Measurements from ENCODE around the gene ANKRD13C.

The ANKRD13C gene

GRCh38 chr1:70293186-70293843 is 61.2 kb downstream of the ANKRD13C start:
- no peak for DNase-seq

GRCh38 chr1:70290218-70290617 is 64.3 kb downstream of the ANKRD13C start:
- DNase-seq = no peak

GRCh38 chr1:70288166-70288565 is 66.4 kb downstream of the ANKRD13C start:
- DNase-seq = no peak

GRCh38 chr1:70286453-70286852 is 68.1 kb downstream of the ANKRD13C start:
- DNase-seq = no peak

DNA sequence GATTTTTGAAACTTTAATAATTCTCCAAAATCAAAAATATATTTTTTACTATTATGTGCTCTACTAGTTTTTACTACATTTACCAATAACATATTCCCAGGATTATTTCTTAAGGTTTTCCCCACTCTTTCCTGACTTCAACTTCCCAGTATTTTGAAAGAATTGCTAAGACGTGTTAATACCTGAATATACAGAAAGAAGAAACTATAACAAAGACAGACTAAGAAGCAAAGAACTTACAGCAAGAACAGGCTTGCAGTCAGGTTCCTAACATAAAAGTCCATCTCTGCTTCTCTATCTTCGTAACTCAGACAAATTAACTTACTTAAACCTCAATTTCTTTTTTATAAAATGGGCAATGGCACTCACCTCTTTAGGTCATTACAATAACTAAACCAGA is 70.2 kb downstream of the ANKRD13C start:
- no peak for DNase-seq

- DNase-seq = no peak
These were observed 75.8 kb downstream of the ANKRD13C start for GRCh38 chr1:70278710-70279109.

- DNase-seq = no peak
These were observed 76.6 kb downstream of the ANKRD13C start for GRCh38 chr1:70277875-70278274.

GRCh38 chr1:70265946-70266345 is 88.6 kb downstream of the ANKRD13C start:
- no peak for DNase-seq

DNA sequence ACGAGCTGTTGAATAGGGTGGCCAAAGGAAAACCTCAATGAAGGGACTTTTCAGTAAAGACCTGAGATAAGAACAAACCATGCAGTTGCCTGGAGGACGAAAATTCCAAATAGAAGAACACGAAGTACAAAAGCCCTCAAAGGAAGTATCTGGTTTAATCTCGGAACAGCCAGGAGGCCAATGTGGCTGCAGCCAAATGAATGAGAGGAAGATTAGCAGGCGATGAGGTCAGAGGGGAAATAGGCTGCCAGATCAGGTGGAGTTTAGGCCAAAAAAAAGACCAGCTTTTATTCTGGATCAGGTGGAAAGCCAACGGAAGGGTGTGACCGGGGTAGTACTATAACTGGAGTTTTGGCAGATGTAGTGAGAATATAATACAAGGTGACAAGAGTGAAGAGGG is 89.7 kb downstream of the ANKRD13C start:
- DNase-seq = no peak

DNA sequence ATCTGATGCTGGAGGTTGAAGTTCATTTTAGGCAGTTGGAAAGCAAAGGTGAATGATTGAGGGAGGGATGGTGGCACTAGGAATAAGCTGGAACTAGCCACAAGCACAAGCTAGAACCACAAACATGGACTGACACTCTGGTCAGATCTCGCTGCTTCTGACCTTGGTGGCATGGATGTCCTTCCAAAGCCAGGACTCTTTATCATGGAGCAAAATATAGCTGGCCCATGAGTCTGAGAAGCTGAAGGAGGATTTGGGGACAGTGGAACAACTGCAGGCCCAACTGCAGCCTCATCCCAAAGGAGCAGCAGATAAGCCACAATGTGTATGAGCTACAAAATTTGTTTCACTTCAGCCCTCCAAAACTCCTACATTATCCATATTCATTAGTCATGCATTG is 97.9 kb downstream of the ANKRD13C start:
- DNase-seq = no peak

DNA sequence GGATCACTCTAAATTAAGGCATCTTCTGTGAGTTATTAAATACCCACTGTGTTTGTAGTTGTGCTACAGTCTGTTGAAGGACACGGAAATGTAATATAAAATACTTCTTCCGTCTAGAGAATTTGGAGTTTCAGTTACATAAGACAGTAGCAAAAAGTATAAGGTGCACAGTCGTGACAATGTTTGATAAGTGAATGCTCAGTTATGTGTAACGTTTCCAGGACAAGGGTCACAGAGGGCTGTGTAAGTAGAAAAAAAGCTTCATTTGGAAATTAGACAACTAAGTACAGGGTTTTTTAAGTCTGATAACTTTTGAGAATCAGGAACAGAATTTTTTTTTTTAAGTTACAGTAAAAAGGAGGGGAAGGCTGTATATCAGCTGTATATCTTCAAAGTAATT is 105.8 kb downstream of the ANKRD13C start:
- no peak for DNase-seq

- no peak for DNase-seq
These were observed 106.8 kb downstream of the ANKRD13C start for GRCh38 chr1:70247768-70248167.

- DNase-seq = no peak
These were observed 107.4 kb downstream of the ANKRD13C start for GRCh38 chr1:70247122-70247521.

DNA sequence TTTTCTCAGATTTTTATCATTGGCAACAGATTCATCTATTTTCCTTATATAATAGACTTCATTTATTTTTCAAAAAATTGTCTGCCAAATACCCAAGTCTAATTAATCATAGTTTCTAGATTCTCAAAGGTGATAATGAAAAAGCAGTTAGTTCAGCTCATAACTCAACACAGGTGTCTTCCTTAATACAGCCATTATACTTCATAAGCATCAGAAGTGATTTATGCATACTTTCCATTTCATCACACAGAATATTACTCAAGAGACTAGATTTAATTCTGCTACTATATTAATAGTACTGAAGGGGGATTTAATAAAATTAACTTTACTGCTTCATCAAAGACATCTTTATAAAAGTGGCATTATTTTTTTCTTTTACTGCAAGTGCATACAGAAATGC is 114.6 kb downstream of the ANKRD13C start:
- no peak for DNase-seq

DNA sequence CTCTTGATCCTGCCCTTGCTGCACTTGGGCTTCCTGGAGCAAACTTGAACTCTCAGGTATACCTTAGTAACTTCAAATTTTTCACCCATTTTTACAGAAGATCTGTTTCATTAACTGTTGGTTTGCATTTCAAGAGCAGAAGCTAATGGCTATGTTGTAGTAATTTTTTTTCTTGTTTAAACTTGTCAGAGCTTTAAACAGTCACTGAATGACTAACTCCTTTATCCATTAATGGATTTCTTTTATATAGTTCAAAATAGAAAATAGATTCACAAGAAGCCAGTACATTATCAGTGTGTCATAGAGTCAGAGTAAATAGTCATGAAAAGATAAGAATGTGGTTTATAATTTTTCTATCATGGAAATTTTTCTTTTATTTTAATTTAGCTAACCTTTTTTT is 119.8 kb downstream of the ANKRD13C start:
- no peak for DNase-seq

DNA sequence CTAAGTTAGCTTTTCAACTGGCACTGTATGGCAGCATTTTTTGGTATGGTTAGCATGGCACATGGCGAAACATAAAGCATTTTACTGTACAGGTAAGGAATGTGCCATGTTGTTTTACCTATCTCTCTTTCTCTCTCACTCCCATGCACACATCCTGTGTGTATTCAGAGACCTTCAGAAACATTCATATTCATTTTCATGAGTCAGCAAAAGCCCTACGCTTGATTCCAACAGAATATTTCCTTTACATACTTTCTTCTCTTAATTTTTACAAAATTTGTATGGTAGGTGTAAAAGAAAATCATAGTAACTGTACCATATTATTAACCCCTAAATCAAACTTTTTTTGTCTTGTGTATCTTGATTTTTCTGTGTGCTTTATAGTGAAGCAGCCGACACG is 123.0 kb downstream of the ANKRD13C start:
- DNase-seq = no peak

GRCh38 chr1:70228670-70229069 is 125.9 kb downstream of the ANKRD13C start:
- DNase-seq = no peak

DNA sequence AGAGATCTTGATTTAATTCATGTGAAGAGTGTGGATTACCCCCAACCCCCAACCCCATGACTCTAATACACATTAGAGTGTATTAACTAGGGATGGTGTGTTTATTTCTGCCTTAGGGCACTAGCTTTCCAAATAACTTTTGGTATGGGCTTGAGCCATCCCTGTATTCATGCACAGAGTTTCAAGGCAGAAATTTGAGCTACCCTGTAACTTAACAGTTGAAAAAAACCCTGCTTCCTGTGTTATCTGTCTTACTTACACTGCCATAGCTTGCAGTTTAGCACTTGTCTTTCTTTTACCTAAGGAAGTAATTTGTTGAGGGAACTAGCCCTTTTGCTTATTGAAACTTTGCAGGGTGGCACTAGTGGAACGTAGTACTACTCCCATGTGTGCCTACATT is 127.1 kb downstream of the ANKRD13C start:
- DNase-seq = no peak

DNA sequence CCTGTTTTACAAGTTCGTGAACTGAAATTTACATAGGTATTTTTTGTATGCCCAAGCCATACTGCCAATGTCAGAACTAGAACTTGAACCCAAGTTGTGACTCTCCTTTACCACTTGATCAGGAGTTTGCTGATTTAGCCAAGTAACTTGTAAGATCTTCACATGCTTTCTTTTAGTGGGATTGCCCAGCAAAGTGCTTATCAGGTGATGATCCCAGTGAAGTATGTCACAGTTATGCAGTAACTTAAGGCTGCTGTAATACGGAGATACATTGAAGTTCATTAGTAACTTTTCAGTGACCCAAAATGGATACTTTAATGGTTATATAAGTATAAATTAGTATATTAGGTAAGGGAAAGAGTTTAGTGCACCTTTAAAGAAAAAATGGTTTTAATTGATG is 129.6 kb downstream of the ANKRD13C start:
- no peak for DNase-seq

DNA sequence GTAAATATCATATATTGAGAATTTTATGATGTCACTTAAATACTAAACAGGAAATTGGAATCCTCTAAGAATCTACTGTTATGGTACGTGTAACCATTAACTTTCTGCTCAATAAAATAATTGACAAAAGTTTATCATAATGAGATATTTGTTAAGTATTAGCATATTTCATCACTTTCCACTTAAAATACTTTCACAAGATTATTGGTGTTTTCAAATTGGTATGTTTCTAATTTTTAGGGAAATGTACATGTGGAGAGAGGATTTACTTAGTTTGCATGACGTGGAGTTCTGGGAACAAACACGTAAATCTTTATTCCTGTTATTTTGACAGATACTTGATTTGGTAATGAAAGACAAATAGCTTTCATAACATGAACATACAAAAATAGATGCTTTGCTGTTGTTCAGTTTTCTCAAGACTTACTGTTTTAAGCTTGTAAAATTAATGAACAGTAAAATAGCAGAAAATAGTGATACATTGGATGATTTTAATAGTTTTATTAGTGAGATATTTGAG is 131.7 kb downstream of the ANKRD13C start:
- DNase-seq = no peak

DNA sequence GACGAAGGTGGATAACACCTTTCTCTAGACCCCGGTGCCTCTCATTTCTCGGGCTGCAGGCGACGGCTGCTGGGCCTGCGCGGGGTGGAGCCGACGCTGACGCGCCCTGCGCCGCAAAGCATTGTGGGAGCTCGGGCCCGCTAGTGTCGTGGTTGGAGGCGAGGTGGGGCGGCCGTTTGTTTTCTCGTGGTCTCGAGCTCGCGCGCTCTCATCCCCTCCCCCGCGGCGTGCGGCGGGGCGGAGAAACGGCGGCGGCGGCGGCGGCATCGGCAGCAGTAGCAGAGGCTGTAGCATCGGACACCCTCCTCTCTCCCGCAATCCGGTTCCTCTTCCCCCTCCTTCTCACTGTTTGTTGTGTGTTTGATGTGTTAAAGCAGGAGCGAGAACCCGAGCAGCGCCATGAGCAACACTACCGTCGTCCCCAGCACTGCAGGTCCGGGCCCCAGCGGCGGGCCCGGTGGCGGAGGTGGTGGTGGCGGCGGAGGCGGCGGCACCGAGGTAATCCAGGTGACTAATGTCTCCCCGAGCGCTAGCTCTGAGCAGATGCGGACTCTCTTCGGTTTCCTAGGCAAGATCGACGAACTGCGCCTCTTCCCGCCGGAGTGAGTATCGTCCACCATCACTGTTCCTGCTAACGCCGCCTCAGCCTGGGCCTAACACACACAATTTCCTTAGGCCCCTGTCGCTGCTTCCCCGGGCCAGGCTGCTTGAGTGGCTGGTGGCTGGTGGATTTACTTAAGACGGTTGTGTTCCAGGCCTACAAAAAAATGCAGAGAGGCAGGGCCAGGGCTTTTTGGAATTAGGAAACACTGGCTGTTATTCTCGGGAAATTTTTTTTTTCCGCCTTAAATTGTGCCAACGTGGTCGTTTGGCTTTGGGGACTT is 133.0 kb downstream of the ANKRD13C start, which contains the start of gene SRSF11:
Gene SRSF11, plus strand, starts transcription at position 143 of the 884 bp plus-strand sequence. Its CDS starts 257 bp downstream, at position 400.
- DNase-seq = peak; percentile 83

- DNase-seq = no peak
These were observed 133.8 kb downstream of the ANKRD13C start for GRCh38 chr1:70220517-70221237.

DNA sequence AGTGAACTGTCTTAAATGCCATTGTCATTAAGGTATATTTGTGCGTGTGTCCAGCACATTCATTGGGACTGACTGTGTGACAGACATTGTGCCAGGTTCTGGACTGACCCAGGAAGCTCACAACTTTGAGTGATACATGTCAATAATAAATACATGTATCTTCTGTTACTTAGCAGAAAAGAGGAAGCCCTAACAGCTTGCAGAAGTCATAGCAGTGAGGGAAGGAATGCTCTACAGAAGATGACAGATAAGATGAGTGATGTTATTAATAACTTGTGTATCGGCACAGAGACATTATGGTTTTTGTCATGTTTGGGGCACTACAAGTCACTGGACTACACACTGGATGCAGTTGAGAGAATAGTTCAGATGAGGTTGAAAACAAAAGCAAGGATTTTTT is 134.5 kb downstream of the ANKRD13C start:
- no peak for DNase-seq
